Hepatocyte (in vitro differentiated cells): ENCODE measurements around the gene HM13. TPM values are rescaled to one million over a fixed set of nuclear protein-coding genes. Genes with fewer than 3 reads are reported as not detected.
"Not testable (repeated sequence)": the region's sequence is repeated elsewhere in the genome, so short reads cannot be mapped to it uniquely, and the experiment has no call there.

Source experiments
- DNase-seq: peaks from one replicate; pipeline ENCODE4 v3.0.0-alpha.2; 2016; ENCODE audit warnings: low spot score
- H2AFZ ChIP-seq: fragments of 200-600 bp; sonication (generic); 2 replicates; pipeline ENCODE4 v1.6.0; 2016; ENCODE audit warnings: antibody characterized with exemption, mild to moderate bottlenecking
- H3K27ac ChIP-seq: fragments of 200-600 bp; sonication (generic); 2 replicates; pipeline ENCODE4 v1.5.1; 2016; ENCODE audit warnings: mild to moderate bottlenecking
- H3K27me3 ChIP-seq: fragments of 200-600 bp; sonication (generic); 2 replicates; pipeline ENCODE4 v1.6.1; 2016
- H3K36me3 ChIP-seq: fragments of 200-600 bp; sonication (generic); replicated peaks from 2 replicates; pipeline ENCODE4 v1.5.1; 2016; ENCODE audit warnings: low read depth; ENCODE audit not compliant: insufficient read depth
- H3K4me1 ChIP-seq: fragments of 200-600 bp; sonication (generic); 2 replicates; pipeline ENCODE4 v1.5.1; 2016; ENCODE audit warnings: mild to moderate bottlenecking, moderate library complexity; ENCODE audit not compliant: insufficient read depth
- H3K4me2 ChIP-seq: fragments of 200-600 bp; sonication (generic); 2 replicates; pipeline ENCODE4 v1.6.0; 2016
- H3K4me3 ChIP-seq: fragments of 200-600 bp; sonication (generic); 2 replicates; pipeline ENCODE4 v1.5.1; 2016; ENCODE audit warnings: mild to moderate bottlenecking
- H3K79me2 ChIP-seq: fragments of 200-600 bp; sonication (generic); 2 replicates; pipeline ENCODE4 v1.6.0; 2017; ENCODE audit warnings: mild to moderate bottlenecking
- H3K9me2 ChIP-seq: fragments of 200-600 bp; sonication (generic); replicated peaks from 2 replicates; pipeline ENCODE4 v1.6.0; 2017; ENCODE audit warnings: mild to moderate bottlenecking; ENCODE audit not compliant: insufficient read depth
- H3K9me3 ChIP-seq: fragments of 200-600 bp; sonication (generic); 2 replicates; pipeline ENCODE4 v1.5.1; 2016; ENCODE audit warnings: low read depth, mild to moderate bottlenecking
- H4K20me1 ChIP-seq: fragments of 200-600 bp; sonication (generic); 2 replicates; pipeline ENCODE4 v1.6.0; 2016; ENCODE audit warnings: mild to moderate bottlenecking; ENCODE audit not compliant: insufficient read depth, poor library complexity, severe bottlenecking
- EZH2 ChIP-seq: fragments of 200-600 bp; sonication (generic); IDR thresholded peaks from 2 replicates; pipeline ENCODE4 v1.6.1; 2016; ENCODE audit warnings: antibody characterized with exemption, mild to moderate bottlenecking, borderline replicate concordance
- EZH2phosphoT487 ChIP-seq: fragments of 200-600 bp; sonication (generic); IDR thresholded peaks from one replicate; pipeline ENCODE4 v1.6.1; 2018; ENCODE audit warnings: antibody characterized with exemption, mild to moderate bottlenecking, low read depth, moderate library complexity; ENCODE audit not compliant: unreplicated experiment, severe bottlenecking
- WGBS: methylation state at CpG from one replicate; pipeline ENCODE4 v1.1.6; 2016; ENCODE audit warnings: low lambda C conversion rate; ENCODE audit errors: missing lambda C conversion rate; 5-methylcytosine and 5-hydroxymethylcytosine counted together
- polyA plus RNA-seq: library from polyadenylated mRNA; unstranded; fragments of >200 nt; fragmentation: Nextera tagmentation; extraction: Ambion mirVana; gene quantifications from 2 replicates; pipeline ENCODE4 v1.2.1, GENCODE V29; 2016
- total RNA-seq: library from RNA; depleted of rRNA; stranded (reverse); fragments of >200 nt; gene quantifications from 2 replicates; pipeline ENCODE4 v1.2.3, GENCODE V29; 2014
- TF ChIP-seq, protein P1 (sequence below): fragments of 200-600 bp; sonication (generic); IDR thresholded peaks from 2 replicates; pipeline ENCODE4 v1.5.1; 2016; ENCODE audit warnings: antibody characterized with exemption, mild to moderate bottlenecking; ENCODE audit not compliant: poor library complexity

The HM13 gene, protein sequence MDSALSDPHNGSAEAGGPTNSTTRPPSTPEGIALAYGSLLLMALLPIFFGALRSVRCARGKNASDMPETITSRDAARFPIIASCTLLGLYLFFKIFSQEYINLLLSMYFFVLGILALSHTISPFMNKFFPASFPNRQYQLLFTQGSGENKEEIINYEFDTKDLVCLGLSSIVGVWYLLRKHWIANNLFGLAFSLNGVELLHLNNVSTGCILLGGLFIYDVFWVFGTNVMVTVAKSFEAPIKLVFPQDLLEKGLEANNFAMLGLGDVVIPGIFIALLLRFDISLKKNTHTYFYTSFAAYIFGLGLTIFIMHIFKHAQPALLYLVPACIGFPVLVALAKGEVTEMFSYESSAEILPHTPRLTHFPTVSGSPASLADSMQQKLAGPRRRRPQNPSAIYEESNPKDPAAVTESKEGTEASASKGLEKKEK
- total RNA-seq = 219 and 228 TPM in 2 replicates
- 460 and 461 TPM in 2 replicates for polyA plus RNA-seq

DNA sequence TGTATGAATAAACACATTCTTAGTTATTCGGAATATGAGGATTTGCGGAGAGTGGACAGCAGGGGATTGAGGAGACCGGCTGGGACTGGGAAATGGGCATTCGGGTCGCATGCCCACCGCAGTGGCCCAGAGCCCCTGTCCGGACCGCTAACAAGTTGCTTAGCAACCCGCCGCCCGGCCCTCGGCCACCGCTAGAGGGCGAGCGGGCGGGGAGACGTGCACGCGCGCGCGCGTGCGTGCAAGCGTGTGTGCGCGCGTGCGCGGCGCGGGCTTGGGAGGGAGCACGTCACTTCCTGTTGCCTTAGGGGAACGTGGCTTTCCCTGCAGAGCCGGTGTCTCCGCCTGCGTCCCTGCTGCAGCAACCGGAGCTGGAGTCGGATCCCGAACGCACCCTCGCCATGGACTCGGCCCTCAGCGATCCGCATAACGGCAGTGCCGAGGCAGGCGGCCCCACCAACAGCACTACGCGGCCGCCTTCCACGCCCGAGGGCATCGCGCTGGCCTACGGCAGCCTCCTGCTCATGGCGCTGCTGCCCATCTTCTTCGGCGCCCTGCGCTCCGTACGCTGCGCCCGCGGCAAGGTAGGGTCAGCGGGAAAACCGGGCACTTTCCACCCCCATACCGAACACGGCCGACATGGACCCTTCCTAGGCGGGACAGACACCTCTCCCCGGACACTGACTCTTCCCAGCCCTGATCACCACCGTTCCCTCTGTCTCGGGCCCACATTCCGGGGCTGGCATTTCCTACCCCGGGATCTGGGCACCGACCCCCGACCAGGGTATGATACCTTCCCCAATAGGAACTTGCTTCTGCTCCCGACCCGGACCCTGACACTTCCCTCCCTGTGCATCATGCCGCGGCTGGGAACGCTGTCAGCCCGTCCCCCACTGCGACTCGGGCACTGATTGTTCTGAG, at the start of gene HM13:
Gene HM13, plus strand, starts transcription at position 289 of the 918 bp plus-strand sequence. Its CDS starts 110 bp downstream, at position 399.
- Histone ChIP-seq H3K79me2 (peaks cover 51% of the 10 kb centered on the region), H3K27me3 (no peaks in the 10 kb centered on the region), H3K4me1 (peaks cover 26% of the 10 kb centered on the region), H3K4me3 (peak within 1 kb of the TSS; percentile 89), H4K20me1 (peaks cover 25% of the 10 kb centered on the region), H2AFZ (peak within 1 kb of the TSS; percentile 75), H3K36me3 (no peaks in the 10 kb centered on the region), H3K9me2 (no peaks in the 10 kb centered on the region), H3K27ac (peak within 1 kb of the TSS; percentile 83), H3K9me3 (no peaks in the 10 kb centered on the region), H3K4me2 (peak within 1 kb of the TSS; percentile 95)
- DNase-seq = peak; percentile 100
- no peak for TF ChIP-seq EZH2
- TF ChIP-seq, protein P1, sequence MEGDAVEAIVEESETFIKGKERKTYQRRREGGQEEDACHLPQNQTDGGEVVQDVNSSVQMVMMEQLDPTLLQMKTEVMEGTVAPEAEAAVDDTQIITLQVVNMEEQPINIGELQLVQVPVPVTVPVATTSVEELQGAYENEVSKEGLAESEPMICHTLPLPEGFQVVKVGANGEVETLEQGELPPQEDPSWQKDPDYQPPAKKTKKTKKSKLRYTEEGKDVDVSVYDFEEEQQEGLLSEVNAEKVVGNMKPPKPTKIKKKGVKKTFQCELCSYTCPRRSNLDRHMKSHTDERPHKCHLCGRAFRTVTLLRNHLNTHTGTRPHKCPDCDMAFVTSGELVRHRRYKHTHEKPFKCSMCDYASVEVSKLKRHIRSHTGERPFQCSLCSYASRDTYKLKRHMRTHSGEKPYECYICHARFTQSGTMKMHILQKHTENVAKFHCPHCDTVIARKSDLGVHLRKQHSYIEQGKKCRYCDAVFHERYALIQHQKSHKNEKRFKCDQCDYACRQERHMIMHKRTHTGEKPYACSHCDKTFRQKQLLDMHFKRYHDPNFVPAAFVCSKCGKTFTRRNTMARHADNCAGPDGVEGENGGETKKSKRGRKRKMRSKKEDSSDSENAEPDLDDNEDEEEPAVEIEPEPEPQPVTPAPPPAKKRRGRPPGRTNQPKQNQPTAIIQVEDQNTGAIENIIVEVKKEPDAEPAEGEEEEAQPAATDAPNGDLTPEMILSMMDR = peak; percentile 99
- no peak for TF ChIP-seq EZH2phosphoT487
- WGBS = 1% methylated on average over 84 of the region's 86 CpGs

DNA sequence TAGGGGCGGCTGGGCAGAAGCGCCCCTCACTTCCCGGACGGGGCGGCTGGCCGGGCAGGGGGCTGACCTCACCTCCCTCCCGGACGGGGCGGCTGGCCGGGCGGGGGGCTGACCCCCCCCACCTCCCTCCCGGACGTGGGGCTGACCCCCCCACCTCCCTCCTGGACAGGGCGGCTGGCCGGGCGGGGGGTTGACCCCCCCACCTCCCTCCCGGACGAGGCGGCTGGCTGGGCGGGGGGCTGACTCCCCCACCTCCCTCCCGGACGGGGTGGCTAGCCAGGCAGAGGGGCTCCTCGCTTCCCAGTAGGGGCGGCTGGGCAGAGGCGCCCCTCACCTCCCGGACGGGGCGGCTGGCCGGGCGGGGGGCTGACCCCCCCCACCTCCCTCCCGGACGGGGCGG, 43.3 kb upstream of the HM13 start:
- DNase-seq, H3K4me3 ChIP-seq, H3K36me3 ChIP-seq, H3K27me3 ChIP-seq, H2AFZ ChIP-seq, H3K9me3 ChIP-seq, H4K20me1 ChIP-seq, H3K4me2 ChIP-seq, H3K27ac ChIP-seq, H3K9me2 ChIP-seq, H3K79me2 ChIP-seq, H3K4me1 ChIP-seq: not testable (repeated sequence)
- WGBS = no CpG with 5 or more reads among the region's 33 CpGs

DNA sequence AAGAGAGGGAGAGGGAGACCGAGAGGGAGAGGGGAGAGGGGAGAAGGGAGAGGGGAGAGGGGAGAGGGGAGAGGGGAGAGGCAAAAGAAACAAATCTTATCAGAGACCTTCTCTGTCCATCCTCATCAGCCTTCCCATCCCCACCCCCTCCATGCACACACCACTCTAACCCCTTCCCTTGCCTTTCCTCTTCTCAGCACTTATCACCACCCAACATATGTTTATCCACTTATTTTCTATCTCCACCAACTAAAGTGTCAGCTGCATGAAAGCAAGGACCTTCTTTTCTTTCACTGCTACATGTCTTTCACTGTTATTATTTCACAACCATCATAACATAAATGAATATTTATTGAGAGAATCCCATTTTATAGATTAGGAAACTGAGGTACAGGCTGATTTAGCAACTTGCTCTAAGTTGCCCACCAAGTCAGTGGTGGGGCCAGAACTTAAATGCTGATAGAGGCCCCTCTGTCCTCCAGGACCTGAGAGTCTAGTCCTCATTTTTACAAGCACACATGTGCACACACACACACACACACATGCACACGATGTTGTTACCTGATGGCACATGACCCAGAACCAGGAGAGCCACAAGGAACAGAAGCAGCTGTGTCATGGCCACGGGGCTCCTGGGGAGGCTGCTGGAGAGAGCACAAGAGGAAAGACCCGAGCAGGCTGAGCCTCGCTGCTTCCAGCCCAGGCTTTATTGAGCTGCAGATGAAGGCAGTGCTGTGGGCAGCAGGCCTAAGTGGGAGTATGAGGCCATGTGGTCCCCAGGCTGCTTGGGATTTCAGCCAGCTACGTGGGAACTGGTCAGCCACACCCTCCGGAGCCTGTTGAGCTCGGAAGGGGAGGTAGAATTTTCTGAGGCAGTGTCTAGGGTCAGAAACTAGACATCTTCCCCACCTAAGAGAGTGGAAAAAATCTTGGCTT, 41.6 kb upstream of the HM13 start:
- H3K4me1 ChIP-seq = no peaks in the 10 kb centered on the region
- H4K20me1 ChIP-seq = no peaks in the 10 kb centered on the region
- no peaks in the 10 kb centered on the region for H3K9me2 ChIP-seq
- no peak for DNase-seq
- H3K4me2 ChIP-seq = no peak overlapping the region
- H3K4me3 ChIP-seq = no peak overlapping the region
- H3K79me2 ChIP-seq = no peaks in the 10 kb centered on the region
- no peak overlapping the region for H2AFZ ChIP-seq
- no peak overlapping the region for H3K27ac ChIP-seq
- peaks cover 14% of the 10 kb centered on the region for H3K27me3 ChIP-seq
- WGBS = 57% methylated on average over 7 of the region's 8 CpGs
- no peaks in the 10 kb centered on the region for H3K36me3 ChIP-seq
- TF ChIP-seq EZH2 = no peak
- TF ChIP-seq, protein P1 = no peak
- no peak for TF ChIP-seq EZH2phosphoT487
- H3K9me3 ChIP-seq = no peaks in the 10 kb centered on the region
